Measurements from ENCODE around the gene FAN1.
"Not testable (repeated sequence)": the region's sequence is repeated elsewhere in the genome, so short reads cannot be mapped to it uniquely, and the experiment has no call there.

FAN1 gene

DNA sequence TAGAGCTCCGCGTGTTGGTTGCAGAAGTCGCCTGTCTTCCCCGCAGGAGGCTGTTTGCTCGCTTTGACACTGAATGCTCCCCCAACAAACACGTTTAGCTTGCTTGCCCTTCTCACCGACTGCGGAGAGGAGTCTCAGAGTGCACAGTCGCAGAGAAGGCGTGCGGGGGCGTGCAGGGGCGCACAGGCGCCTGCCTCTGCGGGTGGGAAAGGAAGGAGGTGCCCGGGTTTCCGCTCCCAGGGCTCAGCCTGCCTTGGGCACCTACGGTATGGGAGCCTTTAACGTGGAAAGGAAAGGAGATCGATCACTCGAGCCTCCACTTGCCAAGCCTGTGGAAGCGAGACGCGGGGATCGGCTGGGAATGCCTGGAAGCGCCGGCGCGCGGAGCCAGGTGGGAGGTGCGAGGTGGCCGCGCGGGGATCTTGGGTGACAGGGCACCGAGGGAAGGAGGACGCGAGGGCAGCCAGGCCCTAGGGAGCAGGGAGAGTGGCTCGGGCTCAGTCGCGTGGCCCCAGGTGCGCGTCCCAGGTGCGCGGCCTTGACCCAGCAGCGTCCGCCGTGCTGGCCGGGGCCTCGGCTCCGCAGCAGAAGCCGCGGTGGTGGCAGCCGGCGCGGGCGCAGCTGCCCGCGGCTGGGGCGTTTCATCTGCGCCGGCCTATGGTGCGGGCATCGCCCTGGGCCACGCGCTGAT lies at the start of gene FAN1:
FAN1 (plus strand) TSS at position 419 of the 691 bp plus-strand sequence. CDS start 749 bp downstream, outside the sequence.
- peak; percentile 69 for DNase-seq (ENCODE audit: low read depth)

DNA sequence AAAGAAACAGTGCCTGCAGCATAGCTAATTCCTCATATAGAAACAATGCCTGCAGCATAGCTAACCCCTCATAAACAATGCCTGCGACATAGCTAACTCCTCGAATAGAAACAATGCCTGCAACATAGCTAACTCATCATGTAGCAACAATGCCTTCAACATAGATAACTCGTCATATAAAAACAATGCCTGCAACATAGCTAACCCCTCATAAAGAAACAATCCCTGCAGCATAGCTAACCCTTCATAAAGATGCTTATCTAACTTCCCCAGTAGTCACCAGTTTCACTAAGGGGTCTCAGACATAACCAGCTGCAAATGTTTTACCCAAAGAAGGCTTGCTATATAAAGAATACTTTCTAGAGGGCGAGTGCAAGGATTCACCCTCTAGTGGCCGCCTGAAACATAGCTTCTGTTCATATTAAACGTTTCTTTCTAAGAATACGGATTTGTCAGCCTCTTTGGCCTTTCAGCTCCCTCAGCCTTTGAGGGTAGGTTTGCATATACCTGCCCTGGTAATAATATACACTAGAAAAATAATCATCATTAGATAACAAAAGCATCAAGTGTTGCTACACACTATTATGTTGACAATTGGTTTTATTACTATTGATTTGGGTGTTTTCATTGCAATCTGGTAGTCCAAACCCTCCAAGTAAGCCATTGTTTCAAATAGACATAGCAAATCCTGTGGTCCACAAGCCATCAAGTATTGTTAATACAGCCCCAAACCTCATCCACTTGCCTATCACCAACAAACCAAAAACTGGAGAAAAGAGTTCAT lies 44.4 kb upstream of the FAN1 start:
- no peak for DNase-seq (ENCODE audit: low read depth)

DNA sequence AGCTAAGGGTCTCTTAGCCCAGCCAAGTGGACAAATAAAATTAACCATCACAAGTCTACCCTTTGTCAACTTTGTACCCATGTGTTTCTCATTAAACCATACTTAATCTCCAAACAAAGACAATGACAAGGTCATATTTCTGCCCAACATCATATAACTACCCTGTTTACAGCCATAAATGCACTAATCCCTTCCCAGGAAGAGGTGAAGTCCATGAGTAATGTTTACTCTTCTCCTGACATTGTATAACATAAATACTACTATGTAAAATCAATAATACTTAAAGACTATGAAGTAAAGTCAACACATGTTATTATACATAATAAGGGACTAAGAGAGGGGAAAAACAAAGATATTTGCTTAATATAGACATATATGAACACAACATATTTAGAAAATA lies 38.5 kb upstream of the FAN1 start:
- DNase-seq (ENCODE audit: low read depth), result no peak

DNA sequence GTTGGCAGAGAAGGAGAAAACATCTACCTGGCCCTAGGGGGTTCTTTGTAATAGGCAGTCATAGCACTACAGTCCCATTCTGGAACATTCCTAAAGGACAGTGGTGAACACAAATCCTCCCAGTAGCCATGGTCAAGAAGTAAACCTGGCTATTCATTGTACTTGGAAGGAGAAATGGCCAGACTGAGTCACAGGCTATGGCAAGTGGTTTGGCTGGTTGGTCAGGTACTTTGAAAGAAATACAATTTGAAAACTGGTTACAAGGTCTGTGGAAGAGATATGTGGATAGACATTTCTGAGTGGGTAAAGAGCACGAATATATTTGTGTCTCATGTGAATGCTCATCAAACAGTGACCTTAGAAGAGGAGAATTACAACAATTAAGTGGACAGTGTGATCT lies 33.0 kb upstream of the FAN1 start:
- no peak for DNase-seq (ENCODE audit: low read depth)

DNA sequence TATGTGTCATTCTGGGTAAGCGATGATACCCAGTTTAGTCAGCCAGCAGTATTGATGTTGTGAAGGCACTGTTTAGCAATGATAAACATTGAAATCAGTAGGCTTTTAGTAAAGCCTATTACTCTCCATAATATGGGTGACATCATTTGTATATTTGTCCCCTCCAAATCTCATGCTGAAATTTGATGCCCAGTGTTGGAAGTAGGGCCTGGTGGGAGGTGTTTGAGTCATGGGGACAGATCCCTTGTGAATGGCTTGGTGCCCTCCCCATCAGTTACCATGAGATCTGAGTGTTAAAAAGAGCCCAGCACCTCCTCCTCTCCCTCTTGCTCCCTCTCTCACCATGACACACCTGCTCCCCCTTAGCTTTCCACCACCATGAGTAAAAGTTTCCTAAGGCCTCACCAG lies 31.4 kb upstream of the FAN1 start:
- DNase-seq (ENCODE audit: low read depth), result no peak

DNA sequence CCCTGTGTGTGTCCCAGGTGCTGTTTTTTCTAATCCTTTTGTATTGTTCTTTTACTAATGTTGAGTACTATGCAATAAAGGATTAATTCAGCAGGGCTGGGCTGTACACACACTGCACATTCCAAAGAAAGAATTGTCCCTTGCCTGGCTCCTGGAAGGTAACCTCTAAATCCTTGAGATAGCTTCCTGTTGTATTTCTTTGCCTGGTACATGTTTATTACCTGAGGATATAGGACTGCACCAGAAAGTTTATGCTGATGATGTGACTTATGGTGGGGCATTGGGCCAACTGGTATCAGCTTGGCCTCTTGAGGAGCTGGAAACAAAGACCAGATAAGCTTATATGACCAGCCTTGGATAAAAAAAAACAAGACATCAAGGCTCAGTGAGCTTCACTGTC lies 26.6 kb upstream of the FAN1 start:
- no peak for DNase-seq (ENCODE audit: low read depth)

DNA sequence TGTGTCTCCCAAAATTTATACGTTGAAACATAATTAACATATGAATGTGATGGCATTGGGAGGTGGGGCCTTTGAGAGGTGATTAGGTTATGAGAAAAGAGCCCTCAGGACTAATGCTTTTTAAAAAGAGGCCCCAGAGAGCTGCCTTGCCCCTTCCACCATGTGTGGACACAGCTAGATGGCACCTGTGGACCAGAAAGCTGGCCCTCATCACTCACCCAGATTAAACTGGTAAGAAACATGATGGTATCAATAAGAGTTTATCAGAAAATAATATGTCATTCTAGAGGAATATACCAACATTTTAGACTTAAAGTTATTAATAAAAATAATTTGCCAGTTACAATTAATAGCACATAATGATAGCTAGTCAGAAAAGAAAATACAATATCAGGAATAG lies 25.2 kb upstream of the FAN1 start:
- no peak for DNase-seq (ENCODE audit: low read depth)

DNA sequence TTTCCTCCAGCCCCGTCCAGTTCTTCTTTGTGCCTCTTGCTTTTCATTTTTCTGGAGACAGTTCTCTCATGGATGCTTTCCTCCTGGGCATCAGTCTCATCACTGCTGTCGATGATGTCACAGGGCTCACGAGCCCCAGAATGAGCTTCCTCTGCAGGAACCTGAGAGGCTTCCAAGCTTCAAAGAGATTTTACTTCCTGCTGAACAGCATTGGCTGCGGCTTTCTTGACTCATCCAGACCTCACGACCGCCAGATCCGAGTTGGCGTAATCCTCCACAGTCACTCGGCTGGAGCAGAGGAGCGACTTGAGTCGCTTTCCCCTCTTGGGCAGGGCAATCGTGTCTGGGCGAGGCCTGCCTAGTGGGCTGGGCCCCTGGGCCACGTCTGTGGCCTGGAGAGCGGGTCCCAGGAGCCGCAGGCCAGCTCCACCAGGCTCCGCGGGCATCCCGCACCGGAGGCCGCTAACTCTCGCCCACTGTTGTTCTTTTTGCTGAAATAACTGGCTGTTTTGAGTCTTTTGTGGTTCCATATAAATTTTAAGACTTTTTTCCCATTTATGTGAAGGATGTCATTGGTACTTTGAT lies 20.8 kb upstream of the FAN1 start:
- no peak for DNase-seq (ENCODE audit: low read depth)

DNA sequence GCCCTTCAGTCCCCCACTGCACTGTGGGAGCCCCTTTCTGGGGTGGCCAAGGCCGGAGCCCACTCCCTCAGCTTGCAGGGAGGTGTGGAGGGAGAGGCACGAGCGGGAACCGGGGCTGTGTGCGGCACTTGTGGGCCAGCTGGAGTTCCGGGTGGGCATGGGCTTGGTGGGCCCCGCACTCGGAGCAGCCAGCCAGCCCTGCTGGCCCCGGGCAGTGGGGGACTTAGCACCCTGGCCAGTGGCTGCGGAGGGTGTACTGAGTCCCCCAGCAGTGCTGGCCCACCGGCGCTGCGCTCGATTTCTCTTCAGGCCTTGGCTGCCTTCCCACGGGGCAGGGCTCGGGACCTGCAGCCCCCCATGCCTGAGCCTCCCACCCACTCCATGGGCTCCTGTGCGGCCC lies 20.0 kb upstream of the FAN1 start:
- DNase-seq (ENCODE audit: low read depth), result not testable (repeated sequence)

DNA sequence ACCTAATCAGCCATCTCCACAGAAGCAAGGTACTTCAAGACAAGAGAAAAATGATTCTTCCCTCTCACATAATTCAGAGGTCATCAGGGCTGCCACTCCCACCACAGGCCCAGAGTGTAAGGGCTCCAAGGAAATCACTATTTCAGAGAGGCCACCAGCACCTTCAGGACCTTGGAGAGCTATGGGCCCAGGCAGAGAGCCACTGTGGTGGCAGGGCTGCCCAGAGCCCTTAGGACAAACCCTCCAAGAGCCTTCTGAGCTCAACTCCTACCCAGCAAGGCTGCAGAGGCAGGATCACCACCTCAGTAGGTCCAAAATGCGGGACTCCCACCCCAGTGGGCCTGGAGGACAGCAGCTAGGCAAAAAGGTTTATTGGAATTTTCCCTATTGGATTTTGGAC lies 17.9 kb upstream of the FAN1 start:
- DNase-seq (ENCODE audit: low read depth), result no peak

DNA sequence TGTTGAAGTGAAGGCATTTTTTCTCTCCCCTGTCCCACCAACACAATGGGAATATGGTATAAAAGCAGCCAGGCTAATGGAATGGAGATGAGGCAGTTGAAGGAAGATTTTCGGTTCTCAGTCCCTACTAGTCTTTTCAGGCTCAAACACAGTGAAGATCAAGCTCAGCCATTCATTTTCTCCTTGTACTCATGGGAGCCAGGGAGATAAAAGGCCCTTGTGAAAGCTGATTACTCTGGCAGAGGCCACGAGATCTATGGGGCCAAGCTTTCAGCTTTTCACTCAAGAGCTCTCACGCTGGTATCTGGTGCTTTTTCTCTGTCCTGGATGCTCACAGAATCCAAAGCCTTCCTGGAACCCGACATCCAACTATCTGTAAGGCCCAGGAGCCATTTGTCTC lies 14.5 kb upstream of the FAN1 start:
- no peak for DNase-seq (ENCODE audit: low read depth)

DNA sequence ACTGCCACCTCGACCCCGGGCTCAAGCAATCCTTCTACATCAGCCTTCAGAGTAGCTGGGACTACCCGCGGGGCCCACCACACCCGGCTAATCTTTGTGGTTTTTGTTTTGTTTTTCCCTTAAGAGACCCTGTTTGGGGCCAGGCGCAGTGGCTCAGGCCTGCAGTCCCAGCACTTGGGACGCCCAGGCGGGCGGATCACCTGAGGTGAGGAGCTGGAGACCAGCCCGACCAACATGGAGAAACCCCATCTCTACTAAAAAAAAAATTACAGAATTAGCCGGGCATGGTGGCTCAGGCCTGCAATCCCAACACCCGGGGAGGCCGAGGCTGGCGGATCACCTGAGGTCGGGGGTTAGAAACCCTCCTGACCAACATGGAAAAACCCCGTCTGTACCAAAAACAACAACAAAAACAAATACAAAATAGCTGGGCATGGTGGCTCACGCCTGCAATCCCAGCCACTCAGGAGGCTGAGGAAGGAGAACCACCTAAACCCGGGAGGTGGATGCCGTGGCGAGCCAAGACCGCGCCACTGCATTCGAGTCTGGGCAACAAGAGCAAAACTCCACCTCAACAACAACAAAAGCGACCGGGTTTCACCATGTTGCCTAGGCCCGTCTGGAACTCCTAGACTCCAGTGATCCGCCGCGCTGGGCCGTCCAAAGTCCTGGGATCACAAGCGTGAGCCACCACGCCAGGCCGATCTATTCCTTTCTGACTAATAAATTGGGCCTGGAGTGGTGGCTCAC lies 8.1 kb upstream of the FAN1 start:
- DNase-seq (ENCODE audit: low read depth), result no peak

DNA sequence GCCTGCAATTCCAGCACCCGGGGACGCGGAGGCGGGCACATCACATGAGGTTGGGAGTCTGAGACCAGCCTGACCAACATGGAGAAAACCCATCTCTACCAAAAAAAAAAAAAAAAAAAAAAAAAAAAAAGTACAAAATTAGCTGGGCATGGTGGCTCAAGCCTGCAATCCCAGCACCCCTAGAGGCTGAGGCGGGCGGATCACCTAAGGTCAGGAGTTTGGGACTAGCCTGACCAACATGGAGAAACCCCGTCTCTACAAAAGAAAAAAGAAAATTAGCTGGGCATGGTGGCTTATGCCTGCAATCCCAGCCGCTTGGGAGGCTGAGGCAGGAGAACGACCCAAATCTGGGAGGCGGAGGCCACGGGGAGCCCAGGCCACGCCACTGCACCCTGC lies 7.5 kb upstream of the FAN1 start:
- no peak for DNase-seq (ENCODE audit: low read depth)

DNA sequence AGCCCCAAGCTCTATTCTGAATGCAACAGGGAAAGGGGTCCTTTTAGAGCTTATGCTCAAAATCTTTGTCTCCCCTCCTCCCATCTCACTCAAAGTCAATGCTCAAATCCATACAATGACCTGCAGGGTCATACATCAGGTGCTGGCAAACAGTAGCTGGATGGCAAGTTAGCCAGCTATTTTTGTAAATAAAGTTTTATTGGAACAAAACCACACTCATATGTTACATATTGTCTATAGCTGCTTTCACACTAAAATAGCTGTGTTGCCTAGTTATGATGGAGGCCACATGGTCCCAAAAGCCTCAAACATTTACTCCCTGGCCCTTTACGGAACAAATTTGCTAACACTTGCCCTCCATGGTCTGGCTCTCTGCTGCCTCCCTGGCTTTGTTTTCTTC lies 1.8 kb upstream of the FAN1 start:
- DNase-seq (ENCODE audit: low read depth), result no peak

DNA sequence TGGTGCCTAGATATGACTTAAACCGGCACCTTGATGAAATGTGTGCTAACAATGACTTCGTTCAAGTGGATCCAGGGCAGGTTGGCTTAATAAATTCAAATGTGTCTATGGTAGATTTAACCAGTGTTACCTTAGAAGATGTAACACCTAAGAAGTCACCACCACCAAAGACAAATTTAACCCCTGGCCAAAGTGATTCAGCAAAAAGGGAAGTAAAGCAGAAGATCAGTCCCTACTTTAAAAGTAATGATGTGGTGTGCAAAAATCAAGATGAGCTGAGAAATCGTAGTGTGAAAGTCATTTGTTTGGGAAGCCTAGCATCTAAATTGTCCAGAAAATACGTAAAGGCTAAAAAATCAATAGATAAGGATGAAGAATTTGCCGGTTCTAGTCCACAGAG lies 1.1 kb downstream of the FAN1 start:
- no peak for DNase-seq (ENCODE audit: low read depth)

DNA sequence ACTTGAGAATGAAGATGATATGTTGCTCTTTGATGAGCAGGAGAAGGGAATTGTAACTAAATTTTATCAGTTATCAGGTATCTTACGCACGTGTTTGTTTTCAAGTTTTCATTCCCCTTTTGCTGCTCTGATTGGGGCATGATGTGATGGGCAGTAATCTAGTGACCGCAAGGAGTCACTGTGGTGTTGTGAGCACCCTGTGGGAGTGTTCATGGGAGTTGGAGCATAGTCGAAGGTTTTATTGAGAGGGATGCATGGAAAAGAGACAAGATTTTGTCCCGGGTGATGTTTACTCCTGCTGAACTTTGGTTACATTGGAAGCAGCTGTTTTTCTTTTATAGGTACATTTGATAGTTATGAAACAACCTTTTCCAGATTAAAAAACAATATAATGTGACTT lies 2.1 kb downstream of the FAN1 start:
- DNase-seq (ENCODE audit: low read depth), result no peak

DNA sequence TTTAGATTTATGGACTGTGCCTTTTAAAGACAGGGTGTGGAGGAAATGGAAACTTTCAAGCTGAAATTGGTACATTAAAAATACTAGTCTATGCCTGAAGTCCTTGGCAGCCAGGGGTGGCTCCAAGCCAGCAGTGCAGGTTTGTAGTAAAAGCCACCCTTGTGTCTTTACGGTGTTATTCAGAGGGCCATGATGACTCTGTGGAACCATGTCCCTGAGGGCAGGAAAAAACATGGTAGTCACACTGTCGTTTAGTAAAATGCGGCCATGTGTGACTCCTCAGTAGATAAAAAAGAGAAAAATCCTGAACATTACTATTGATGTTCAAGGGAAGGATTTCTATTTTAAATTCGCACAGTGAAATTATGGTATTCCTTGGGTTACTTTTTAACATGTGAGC lies 2.7 kb downstream of the FAN1 start:
- no peak for DNase-seq (ENCODE audit: low read depth)

DNA sequence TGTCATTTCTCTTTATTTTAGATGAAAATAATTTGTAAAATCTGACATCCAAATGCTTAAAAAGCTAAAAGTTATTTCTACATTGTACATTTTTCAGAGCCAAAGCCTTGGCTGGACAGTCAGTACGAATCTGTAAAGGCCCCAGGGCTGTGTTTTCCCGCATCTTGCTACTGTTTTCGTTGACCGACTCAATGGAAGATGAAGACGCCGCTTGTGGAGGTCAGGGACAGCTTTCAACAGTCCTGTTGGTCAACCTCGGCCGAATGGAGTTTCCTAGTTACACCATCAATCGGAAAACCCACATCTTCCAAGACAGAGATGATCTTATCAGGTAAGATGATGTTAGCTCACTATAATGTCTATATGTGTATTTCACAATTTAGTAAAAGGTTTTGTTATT lies 10.0 kb downstream of the FAN1 start:
- no peak for DNase-seq (ENCODE audit: low read depth)

DNA sequence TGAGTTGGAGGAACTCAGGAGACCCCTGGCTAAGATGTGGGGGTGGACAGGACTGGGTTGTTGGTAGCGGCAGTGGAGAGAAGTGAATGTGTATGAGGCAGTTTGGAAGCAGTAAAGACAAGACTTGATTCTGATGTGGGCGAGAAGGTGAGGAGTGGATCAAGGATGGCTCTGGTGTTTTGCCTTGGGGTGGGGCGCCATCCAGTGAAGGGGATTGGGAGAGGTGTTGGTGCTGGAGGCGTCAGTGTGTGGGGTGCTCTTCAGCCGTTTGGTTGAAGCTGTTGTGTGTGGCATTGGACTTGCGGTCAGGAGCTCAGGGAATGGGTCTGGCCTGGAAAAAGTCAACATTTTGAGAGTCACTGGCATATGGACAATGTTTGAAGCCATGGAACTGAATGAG lies 13.3 kb downstream of the FAN1 start:
- DNase-seq (ENCODE audit: low read depth), result no peak

DNA sequence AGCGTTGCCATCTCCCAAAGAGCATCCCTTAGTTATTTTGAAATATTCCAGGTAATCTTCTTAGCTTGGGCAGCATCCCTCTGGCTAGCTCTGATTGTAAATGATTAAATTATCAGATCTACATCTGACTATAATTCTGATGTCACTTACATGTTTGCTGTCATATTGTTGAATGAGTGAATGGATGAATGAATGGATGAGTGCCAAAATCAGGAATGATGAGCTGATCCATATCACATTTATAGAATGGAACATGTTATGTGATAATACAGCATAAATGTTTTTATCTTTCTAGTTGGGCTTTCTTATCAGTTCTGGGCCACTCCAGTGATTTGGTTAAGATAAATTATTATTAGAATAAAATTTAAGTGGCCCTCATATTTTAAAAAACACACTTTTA lies 14.0 kb downstream of the FAN1 start:
- DNase-seq (ENCODE audit: low read depth), result no peak

DNA sequence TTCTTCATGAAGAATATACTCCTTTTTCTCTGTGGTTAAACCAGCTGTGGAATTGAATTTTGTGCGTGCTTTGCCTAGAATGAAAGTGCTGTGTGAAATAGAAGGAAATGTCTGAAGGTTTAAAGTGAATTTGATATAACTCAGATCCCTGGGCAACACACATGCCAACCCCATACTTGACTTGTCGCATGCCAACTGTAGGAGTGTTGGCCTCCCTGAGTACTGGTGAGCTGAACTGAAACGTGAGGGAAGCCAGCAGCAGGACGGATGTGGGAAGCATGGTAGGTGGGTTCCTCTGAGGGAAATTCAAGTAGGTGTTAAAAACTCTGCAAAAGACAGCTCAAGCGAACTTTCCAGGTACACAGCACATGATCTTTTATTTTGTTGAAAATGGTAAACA lies 14.7 kb downstream of the FAN1 start:
- DNase-seq (ENCODE audit: low read depth), result no peak

DNA sequence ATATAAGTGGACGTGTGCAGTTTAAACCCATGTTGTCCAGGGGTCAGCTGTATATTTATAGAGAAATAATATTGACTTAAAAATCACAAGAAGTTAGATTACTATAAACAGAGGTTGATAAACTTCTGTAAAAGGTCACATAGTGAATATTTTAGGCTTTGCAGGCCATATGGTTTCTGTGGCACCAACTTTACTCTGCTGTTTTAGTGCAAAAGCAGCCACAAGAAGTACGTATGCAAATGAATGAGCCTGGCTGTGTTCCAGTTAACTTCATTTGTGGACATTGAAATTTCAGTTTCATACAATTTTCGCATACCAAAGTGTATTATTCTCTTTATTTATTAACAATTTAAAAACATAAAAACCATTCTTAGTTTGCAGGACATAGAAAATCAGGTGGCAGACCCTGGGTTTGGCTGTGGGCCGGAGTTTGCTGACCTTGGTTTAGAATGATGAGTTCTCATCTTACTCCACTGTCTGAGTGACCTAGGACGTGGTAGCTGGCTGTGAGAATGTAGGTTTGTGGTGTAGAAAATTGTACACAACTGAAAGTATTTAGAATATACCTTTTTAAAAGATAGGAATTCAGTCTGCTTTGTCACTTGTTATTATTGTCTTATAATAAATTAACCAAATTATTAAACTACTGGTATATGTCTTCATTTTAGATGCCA lies 16.3 kb downstream of the FAN1 start:
- DNase-seq (ENCODE audit: low read depth), result no peak

Measured in HS-27A (cell line).